GM18508 (cell line): ENCODE measurements around the gene CASR.

Source experiments
- ATAC-seq: cut with Tn5 transposase; IDR thresholded peaks from one replicate; pipeline ENCODE4 v1.9.1; 2021; ENCODE audit warnings: moderate number of reproducible peaks; ENCODE audit not compliant: insufficient read depth, unreplicated experiment

Gene CASR

GRCh38 chr3:122214711-122215110 is 31.2 kb downstream of the CASR start:
- no peak for ATAC-seq

- ATAC-seq, result no peak
Observed at GRCh38 chr3:122215592-122216298, 32.3 kb downstream of the CASR start.

- no peak for ATAC-seq
Observed at GRCh38 chr3:122217901-122218300, 34.4 kb downstream of the CASR start.

- no peak for ATAC-seq
Observed at GRCh38 chr3:122219242-122219872, 35.9 kb downstream of the CASR start.

- ATAC-seq, result no peak
Observed at GRCh38 chr3:122227036-122227781, 43.7 kb downstream of the CASR start.

- no peak for ATAC-seq
Observed at GRCh38 chr3:122230174-122230573, 46.7 kb downstream of the CASR start.

- no peak for ATAC-seq
Observed at GRCh38 chr3:122231465-122232157, 48.1 kb downstream of the CASR start.

- ATAC-seq, result no peak
Observed at GRCh38 chr3:122232485-122232884, 49.0 kb downstream of the CASR start.

- peak; percentile 64 for ATAC-seq
Observed at GRCh38 chr3:122233101-122233952, 49.9 kb downstream of the CASR start.

GRCh38 chr3:122234117-122234516 is 50.6 kb downstream of the CASR start:
- no peak for ATAC-seq

- ATAC-seq, result no peak
Observed at GRCh38 chr3:122235147-122235546, 51.7 kb downstream of the CASR start.

GRCh38 chr3:122239112-122239511 is 55.6 kb downstream of the CASR start:
- no peak for ATAC-seq

GRCh38 chr3:122245513-122246174 is 62.2 kb downstream of the CASR start:
- no peak for ATAC-seq

- no peak for ATAC-seq
Observed at GRCh38 chr3:122246199-122246598, 62.7 kb downstream of the CASR start.

- no peak for ATAC-seq
Observed at GRCh38 chr3:122247087-122247824, 63.8 kb downstream of the CASR start.

GRCh38 chr3:122247825-122248185 is 64.3 kb downstream of the CASR start:
- ATAC-seq, result no peak

GRCh38 chr3:122251428-122251827 is 68.0 kb downstream of the CASR start:
- ATAC-seq, result no peak

- no peak for ATAC-seq
Observed at GRCh38 chr3:122253581-122253980, 70.1 kb downstream of the CASR start.
